Activated gamma-delta T cell treated with anti-CD3 and anti-CD28 coated beads, Interleukin-2, amount 50 U/mL, for 16 hours (primary cell): ENCODE measurements around the gene SKP2.
"Not testable (repeated sequence)": the region's sequence is repeated elsewhere in the genome, so short reads cannot be mapped to it uniquely, and the experiment has no call there.

ENCODE experiments used
- DNase-seq: peaks from one replicate; pipeline ENCODE4 v3.0.0-alpha.2; 2020; ENCODE audit warnings: low read depth

SKP2 gene

GRCh38 chr5:36158144-36158543 is 6.2 kb downstream of the SKP2 start:
- DNase-seq, result no peak

GRCh38 chr5:36160617-36161016 is 8.7 kb downstream of the SKP2 start:
- DNase-seq, result no peak

DNA sequence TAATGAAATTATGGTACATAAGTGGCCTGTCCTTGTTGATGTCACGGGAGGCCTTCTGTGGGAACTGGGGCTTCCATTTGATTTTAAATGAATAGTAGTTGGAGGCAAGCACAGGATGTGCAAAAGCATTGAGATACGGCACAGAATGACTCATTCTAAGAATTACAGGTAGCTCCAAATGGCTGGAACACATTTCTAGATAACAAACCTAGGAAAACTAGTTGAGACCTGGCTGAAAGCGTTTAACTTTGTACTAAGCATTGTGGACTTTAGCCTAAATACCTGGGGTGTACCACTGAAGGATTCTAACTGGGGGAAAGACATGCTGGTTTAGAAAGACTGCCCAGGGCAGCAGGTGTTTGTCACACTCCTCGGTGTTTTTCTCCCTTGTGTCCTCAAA is 9.4 kb downstream of the SKP2 start:
- no peak for DNase-seq

DNA sequence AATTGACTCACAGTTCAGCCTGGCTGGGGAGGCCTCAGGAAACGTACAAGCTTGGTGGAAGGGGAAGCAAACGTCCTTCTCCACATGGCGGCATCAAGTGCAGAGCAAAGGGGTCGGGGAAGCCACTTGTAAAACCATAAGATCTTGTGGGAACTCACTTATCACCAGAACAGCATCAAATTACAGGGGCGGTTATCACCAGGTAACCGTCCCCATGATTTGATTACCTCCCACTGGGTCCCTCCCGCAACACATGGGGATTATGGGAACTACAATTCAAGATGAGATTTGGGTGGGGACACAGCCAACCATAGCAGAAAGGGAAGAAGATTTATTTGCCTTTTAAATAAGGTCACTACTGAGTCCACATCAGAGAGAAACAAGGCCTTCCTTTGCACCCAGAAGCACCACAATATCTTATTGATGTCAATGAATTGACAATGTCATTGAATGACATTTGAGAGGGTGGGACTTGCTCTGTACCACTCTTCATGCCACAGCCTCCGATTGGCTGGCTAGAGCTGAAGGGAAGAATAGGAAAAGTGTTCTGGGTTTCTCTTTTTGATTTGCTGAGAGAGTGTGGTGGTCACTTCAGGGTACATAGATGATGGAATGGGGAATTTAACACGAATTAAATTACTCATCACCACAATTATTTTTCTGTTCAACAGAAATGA is 11.0 kb downstream of the SKP2 start:
- no peak for DNase-seq

- DNase-seq, result no peak
These were observed 12.6 kb downstream of the SKP2 start for GRCh38 chr5:36164461-36164860.

DNA sequence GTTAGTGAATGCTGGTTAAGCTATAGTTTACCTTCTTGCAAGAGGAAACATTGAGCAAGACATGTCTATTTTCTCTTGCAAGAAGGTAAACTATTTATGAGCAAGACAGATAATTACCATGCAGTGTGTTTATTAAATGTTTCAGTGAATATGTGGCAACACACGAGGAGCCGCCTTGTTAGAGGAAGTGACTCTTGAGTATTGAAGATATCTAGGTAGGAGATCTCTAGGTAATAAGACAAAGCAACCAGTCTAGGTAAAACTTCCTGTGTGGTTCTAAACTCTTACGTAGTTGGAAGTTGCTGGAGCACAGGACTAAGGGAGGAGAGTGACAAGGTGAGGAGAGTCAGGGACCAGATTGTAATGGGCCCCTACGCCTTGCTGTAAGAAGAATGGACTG is 16.8 kb downstream of the SKP2 start:
- no peak for DNase-seq

- no peak for DNase-seq
These were observed 19.0 kb downstream of the SKP2 start for GRCh38 chr5:36170832-36171424.

DNA sequence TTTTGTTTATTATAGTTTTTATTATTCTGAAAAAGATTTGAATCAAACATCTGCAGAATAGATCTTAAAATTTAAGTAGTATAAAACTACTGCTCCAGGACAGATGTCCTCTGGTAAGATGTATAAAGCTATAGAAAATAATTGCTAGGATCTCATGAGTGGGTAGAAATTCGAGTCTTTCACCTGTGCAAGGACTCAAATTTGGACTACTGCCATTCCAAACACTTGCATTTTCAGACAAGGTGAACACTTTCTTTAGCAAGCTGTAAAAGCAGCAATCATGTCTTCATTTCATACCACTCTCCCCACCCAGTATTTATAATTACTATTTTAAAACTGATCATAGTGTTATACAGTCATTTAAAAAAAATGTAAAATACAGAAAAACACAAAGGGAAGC is 20.7 kb downstream of the SKP2 start:
- DNase-seq, result no peak

- DNase-seq, result no peak
These were observed 21.5 kb downstream of the SKP2 start for GRCh38 chr5:36173426-36173825.

DNA sequence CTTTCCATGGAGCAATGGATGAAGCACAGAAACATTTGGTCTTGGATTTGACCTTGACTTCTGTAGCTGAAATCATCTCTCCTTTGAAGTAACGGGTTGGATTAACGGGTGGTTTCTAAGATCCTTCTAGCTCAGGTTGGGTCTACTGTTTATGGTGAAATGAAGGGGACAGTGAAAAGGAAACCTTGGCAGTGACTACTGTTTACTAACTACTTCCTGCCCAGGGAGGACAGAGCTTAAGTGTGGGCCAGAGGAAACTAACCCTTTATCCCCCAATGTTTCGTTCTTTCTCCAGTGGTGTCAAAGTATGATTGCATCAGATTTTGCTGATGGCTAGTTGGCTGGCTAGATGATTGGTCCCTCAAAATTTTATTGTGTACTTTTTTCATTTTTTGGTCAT is 22.2 kb downstream of the SKP2 start:
- DNase-seq, result no peak

DNA sequence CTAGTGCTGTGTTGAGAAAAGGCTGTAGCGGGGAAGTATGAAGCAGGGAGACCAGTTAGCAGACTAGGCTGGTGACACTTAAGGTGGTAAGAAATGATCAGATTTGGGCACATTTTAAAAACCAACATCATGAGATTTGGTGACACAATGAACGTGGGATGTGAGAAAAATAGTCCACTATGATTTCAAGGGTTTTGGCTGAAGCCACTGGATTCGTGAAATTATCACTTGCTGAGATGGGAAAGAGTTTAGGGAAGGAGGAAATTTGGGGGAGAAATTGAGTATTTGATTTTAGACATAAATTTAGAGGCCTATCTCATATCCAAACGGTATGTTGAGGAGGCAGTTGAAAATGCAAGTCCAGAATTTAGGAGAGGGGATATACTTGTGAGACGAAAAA is 23.1 kb downstream of the SKP2 start:
- DNase-seq, result no peak

DNA sequence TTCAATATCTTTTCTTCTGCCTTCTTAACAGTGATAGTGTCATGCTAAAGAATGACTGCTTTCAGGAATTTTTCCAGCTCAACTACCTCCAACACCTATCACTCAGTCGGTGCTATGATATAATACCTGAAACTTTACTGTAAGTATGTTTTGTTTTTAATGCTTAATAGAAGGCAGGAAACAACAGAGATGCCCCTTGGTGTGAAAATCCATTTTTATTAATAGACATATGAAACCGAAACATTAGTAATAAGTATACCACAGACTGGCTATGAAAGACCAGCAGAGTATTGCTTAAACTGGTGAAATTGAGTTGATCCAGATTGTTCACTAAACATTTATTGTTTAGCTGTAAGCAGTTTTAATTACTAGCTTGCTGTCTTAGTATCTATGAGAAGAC is 25.2 kb downstream of the SKP2 start:
- DNase-seq, result no peak

GRCh38 chr5:36177715-36178523 is 26.0 kb downstream of the SKP2 start:
- DNase-seq, result no peak

GRCh38 chr5:36178524-36178890 is 26.6 kb downstream of the SKP2 start:
- DNase-seq, result no peak

GRCh38 chr5:36179950-36180349 is 28.0 kb downstream of the SKP2 start:
- no peak for DNase-seq

DNA sequence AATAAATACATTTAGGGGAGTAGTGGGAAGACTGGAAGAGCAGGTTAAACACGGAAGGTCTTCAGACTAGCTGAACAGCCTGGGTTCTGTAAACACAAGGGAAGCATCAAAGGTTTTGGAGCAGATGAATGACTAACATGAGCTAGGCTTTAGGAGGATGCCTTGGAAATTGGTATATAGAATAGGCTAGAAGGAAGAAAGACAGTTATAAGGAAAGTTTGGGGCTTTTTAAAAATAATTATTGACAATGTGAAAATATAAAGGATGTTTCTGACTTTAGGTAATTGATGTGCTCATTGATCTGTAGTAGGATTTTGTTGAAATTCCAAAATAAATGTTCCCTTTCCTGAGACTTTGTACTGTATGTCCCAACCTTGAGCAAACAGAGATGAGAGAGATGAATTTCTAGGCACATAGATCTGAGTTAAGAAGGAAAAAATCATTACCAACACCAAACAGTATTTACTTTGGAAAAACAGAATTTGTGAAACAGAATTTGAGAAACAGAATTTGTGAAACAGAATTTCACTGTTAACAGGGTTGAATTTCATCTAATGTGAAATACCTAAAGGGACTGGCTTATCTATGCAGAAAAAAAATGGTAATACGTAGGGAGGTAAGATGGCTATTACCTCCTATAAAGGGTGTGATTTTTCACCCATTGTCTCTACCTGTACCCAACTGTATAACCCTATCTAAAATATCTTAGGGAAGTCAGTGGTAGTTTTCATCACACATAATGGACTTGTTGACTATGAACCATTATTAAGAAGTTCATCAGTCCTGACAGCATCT is 28.8 kb downstream of the SKP2 start:
- no peak for DNase-seq

DNA sequence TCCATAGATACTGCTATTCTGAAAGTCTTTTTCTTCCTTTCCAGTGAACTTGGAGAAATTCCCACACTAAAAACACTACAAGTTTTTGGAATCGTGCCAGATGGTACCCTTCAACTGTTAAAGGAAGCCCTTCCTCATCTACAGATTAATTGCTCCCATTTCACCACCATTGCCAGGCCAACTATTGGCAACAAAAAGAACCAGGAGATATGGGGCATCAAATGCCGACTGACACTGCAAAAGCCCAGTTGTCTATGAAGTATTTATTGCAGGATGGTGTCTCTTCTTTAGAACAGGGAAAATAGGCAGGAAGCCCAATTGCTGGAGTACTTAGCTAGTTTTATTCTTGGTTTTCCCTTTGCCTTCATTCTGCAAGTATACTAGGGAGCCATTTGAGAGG is 29.9 kb downstream of the SKP2 start:
- DNase-seq, result no peak

DNA sequence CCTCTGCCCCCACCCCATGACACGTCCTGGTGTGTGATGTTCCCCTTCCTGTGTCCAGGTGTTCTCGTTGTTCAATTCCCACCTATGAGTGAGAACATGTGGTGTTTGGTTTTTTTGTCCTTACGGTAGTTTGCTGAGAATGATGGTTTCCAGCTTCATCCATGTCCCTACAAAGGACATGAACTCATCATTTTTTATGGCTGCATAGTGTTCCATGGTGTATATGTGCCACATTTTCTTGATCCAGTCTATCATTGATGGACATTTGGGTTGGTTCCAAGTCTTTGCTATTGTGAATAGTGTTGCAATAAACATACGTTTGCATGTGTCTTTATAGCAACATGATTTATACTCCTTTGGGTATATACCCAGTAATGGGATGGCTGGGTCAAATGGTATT is 32.5 kb downstream of the SKP2 start:
- DNase-seq, result not testable (repeated sequence)

GRCh38 chr5:36193746-36194145 is 41.8 kb downstream of the SKP2 start:
- DNase-seq, result no peak

GRCh38 chr5:36198281-36198680 is 46.4 kb downstream of the SKP2 start:
- no peak for DNase-seq

DNA sequence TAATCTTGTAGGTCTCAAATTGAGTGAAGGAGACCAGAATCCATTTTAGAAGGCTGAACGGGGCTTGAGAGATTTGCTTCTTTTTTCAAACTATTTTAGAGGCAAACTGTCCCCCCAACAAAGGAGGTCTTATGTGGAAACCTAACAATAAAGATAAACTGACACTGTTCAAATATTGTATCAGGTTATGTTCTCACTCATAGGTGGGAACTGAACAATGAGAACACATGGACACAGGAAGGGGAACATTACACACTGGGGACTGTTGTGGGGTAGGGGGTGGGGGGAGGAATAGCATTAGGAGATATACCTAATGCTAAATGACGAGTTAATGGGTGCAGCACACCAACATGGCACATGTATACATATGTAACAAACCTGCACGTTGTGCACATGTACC is 46.9 kb downstream of the SKP2 start:
- not testable (repeated sequence) for DNase-seq

- no peak for DNase-seq
These were observed 47.7 kb downstream of the SKP2 start for GRCh38 chr5:36199620-36200019.

DNA sequence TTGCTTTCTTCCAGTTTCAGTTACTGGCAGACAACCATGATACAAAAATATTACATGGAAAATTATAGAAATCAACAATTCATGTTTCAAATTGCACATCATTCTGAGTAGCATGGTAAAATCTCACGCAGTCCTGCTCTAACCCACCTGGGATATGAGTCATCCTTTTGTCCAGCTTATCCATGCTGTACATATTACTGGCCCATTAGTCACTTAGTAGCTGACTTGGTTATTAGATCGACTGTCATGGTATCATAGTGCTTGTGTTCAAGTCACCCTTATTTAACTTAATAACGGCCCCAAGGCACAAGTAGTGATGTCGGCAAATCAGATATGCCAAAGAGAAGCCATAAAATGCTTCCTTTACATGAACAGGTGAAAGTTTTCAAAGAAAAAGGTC is 48.6 kb downstream of the SKP2 start:
- DNase-seq, result no peak
